OCI-M2 (cell line): ENCODE measurements around the gene CACNA2D3.

ENCODE experiments used
- DNase-seq: peaks from one replicate; lab custom pipeline; 2025; ENCODE audit not compliant: unreplicated experiment; lab: John Stamatoyannopoulos, UW

The CACNA2D3 gene

DNA sequence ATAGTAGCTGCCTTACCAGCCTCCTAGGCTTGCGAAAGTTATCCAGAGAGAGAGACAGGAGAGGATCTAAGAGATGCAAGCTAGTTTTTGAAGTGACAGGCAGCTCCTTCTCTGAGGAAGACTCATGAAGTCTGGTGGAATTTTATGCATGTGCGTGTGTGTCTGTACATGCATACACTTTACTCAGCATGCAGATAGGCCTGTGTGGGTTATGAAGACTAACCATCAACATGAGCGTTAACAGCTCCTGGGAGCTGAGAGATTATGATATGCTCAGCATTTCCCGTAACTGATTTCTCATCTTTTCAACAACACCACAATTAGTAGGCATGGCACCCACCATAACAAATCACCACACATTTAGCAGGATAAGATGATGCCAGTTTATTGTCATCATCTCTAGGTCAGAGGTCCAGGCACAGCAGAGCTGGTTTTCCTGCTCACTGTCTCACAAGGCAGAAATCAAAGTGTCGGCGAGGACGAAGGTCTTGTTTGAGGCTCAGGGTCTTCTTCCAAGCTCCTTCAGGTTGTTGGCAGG, 239.5 kb downstream of the CACNA2D3 start:
- DNase-seq = no peak

DNA sequence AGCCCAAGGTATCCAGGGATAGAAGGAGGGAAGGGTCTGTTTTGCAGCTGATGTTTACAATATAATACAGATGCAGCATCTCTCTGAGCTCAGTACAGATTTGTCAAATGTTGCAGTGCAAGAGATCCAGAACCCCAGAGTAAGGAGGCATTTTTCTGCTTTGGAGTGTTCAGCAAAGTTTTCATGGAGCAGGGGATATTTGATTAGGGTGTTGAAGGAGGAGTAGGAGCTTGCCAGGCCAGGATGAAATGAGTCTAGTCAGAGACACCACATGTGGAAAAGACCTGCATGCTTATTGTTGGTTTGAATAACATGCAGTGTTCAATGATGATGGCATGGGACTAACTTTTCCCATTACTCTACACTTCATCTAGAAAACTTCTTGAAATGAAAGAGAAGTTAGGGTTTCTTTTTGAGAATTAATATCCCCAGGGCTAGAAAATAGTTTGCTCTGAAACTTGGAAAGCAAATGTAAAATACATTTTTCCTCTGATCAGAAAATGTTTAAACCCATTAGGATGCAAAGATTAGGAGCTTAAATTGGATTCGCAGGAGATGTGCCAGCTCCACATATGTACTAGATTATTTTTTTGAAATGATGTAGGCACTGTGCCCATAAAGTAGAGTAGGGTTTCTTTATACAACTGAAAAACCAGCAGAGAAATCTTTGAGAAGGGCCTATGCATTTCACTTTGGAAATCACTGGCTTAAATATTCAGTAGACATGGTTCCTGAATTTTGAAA, 243.8 kb downstream of the CACNA2D3 start:
- no peak for DNase-seq

DNA sequence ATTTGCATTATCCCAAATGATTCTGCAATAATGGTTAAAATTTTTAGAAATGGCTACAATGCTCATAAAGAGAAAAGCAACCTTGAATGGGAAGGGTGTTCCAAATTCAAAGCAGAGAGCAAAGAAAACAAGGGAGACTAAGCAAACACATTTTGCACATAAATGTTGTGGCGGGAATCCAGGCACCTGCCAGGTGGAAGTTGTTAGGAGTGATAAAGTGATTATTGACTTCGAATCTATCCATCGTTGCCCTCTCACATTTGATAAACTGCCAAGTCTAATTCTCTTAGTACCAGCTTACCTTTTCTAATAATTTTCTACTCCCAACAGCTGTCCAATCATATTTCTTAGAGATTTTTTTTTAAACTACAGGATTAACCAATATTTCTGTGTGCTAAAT, 244.5 kb downstream of the CACNA2D3 start:
- DNase-seq = no peak

DNA sequence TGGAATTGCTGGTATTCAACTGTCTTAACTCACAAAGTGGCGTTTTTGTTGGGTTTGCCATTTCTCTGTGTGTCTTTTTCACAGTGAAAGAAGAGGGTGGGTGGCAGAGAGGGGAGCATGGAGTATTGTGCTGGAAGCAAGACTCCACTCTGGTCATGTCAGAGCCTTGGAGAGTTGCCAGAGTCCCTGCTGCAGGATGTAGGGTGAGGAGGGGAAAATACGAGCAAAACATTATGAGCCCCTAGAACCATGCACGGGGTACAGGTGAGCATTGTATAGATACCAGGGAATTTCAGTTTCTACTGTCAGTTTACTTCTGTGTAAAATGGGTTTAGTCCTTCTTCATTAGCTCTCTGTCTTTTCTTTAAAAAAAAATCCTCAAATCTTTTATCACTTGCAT, 249.9 kb downstream of the CACNA2D3 start:
- DNase-seq = no peak

DNA sequence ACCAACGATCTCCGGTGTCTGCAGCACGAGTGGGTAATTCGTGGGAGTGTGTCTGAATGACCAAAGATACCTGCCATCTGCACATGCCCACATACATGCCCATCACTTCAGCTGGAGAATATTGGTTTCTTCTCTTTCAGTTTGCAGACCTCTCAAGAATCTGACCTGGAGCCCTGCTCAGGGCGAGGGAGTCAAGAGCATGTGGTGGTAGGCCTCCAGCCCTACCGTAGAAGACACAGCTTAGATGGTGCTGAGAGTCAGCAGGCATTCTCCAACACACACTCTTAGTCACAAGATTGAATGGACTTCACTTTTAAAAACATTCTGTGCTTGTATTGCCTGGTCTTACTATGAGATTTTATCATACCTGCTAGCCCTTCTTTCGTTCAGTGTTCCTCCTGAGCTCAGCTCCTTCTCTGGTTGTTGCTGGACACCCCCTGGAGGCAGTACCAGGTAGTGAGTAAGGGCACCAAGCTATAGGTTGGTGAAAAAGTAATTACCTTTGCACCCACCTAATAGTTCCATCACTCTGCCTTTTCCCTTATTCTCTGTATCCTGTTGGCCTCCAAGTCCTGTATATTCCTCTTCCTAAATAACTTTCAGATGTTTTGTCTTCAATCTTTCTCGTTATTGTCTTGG, 252.0 kb downstream of the CACNA2D3 start:
- no peak for DNase-seq

DNA sequence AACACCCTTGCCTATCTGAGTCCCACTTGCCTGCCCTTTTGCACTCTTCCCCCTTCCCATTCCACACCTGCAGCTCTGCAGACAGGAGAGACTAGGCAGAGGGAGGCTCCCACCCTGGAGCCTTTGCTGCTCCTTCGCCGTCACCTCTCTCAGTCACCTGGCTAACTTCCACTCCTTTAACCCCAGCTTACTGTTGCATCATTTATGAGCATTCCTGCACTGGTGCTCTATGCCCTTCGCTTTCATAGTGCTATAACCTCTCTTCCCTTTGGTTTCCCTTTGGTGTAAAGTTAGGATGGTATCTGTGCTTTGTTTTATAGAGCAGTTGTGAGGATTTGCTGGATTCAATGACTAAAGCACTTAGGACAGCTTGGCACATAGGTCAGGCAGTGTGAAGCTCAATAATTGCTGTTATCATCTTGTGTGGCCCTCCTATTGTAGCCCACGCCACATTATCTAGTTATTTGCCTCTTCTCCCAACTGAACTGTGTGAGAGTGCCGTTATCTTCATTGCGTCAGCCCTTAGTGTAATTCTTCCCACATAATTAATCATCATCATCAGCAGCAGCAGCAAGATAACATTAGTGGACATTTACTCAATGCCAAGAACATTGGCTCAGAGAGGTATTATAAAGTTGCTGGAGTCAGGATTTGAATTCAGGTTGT, 253.9 kb downstream of the CACNA2D3 start:
- DNase-seq = no peak

DNA sequence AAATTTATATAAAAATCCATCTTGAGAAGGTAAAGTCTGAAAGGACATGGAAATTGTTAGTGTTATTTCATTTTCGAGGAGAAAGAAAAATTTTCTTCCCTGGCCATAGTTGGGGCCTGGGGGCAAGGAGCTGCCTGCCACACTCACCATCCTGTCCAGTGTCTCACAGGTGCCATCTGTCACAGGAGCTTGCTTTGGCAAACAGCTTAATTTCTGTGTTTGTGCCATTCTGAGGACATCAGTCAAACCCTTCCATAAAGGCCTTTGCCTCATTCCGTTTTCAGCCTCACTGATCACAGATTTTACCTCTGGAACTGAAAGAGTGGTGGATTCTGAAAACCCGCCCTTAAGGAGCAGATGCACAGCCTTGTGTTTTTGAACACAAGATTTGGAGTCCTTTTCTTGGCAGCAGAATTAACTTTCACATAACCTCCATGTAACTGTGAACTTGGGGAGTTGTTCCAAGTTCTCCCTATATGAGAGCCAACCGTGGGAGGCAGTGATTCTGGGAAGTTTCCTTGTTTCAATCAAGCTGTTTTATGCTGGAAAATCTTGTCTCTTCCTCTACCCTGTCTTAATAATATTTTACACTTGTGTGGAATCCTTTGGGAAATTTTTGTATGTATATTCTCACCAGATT, 254.7 kb downstream of the CACNA2D3 start:
- DNase-seq = no peak

DNA sequence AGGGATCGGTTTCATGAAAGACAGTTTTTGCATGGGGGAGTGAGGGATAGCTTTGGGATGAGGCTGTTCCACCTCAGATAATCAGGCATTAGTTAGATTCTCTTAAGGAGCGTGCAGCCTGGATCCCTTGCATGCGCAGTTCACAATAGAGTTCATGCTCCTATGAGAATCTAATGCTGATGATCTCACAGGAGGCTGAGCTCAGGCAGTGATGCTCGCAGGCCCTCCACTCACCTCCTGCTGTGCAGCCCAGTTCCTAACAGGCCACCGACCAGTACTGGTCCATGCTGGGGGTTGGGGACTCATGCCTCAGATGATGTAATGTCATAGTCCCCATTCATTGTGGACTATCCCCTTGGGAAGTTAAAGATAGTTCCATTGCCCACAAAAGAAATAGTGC, 255.8 kb downstream of the CACNA2D3 start:
- DNase-seq = no peak

DNA sequence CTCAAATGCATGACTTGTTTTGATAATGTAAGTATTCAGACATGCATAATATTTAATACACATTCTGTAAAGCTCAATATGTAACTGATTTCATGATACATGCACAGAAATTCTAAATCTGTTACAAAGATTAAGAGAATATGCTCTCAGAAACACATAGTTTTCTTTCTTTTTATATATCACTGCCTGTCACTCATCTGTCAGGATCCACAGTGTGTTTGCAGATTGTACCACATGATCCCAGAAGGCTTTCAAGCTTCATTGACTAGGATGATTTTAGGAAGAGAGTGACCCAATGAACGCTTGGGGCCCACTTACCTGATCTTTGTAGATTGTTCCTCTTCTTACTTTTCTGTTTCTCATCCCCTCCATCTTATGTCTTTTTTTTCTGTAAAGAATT, 261.9 kb downstream of the CACNA2D3 start:
- DNase-seq = no peak

DNA sequence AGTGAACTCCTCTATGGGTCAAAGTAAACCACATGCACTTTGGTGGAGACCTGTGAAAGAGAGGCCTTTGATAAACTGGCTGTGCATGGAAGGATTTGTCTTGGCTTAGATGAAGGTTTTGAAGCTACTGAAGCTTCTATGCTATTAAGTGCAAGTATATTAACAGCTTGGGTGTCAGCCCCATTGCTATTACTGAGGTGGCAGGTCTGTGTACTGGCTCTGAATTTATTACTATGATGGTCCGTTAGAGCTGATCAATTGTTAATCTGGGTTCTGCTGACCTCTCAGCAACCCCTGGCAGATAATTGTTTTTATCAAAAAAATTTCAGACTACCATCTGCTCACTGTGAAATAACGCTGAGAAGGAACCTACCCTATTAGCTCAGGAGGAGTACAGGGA, 268.2 kb downstream of the CACNA2D3 start:
- no peak for DNase-seq

DNA sequence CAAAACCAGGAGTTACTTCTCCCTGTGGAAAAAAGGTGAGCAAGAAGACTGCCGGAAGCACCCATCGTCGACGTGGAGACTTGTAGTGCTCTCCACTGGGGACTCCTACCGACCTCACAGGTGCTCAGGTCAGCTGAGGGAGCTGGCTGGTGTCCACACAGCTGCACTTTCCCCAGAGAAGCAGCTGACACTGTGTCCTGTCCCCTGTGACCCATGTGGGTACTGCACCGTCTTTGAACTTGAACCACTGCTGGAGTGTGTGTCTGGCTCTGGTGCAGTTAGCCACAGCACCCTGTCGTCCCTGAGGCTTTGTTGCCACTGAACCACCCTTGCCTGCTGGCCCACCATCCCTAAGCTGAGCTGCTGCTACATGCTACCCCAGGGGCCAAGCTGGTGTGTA, 270.8 kb downstream of the CACNA2D3 start:
- no peak for DNase-seq

DNA sequence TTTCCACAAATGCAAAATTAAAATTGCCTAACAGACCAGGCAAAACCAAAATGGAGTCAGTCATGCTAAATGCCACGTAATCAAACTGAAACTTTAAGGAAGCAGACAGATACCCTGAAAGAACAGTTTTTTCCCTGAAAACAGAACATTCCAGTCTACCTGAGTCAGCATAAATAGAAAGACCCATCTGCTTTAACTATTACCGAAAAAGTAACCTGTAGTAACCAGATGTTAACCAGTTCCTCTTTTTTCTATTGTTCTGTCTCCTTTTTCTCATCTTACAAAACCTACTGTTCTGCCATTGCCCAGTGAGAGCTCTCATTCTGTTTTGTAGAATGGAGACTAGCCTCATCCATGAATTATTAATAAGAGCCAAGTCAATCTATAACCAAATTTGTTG, 286.0 kb downstream of the CACNA2D3 start:
- DNase-seq = no peak

DNA sequence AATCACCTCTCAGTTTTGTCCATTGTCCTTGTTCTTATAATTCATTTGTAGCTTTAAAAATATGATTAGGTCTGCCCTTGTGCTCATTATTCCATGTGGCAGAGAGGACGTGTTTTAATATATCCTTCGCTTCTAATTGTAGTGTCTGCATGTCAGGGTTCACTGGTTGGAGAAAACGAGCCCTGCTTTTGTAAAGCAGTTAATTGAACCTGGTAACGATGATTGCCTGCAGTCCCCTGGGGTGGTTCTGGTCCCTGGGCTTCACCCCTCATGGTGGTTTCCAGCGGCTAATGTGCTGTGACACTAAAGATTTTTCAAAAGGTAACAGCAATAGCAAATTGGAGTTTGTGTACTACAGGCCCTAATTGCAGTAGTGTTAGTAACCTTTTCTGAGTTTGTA, 299.6 kb downstream of the CACNA2D3 start:
- no peak for DNase-seq

DNA sequence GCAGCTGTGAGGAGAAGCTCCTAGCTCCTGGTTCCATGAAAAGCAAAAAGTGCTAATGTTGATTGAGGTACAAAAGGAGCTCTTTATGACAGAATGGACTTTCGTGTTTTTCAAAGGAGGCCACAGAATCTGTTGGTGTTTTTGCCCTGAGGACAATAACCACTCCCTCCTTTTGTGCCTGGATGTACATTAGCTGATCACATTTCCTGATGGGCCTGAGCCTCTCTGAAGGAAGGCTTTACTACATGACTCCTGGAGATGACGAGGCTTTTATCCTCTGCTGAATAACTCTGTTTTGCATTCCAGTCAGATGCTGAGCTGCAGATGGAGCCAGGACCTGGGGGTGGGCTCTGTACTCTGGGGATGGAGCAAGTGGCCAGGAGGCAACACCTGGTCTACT, 301.9 kb downstream of the CACNA2D3 start:
- DNase-seq = no peak

DNA sequence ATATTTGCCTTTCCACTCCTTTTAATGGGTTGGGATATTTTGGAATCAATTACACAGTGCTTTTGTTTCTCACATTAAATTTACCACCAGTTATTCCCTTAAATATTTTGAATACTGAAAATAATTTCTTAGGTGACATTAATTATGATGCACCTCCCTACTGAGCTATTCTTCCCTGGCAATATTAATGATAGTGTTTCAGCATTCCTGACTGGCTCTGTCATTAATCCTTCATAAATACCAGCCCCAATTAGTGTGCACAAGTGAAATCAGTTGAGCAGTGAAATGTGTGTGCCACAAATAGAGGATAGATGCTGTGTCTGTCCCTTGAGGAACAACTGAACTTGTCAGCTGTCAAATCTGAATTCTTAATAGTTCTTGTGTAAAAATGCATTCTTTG, 304.0 kb downstream of the CACNA2D3 start:
- DNase-seq = no peak

DNA sequence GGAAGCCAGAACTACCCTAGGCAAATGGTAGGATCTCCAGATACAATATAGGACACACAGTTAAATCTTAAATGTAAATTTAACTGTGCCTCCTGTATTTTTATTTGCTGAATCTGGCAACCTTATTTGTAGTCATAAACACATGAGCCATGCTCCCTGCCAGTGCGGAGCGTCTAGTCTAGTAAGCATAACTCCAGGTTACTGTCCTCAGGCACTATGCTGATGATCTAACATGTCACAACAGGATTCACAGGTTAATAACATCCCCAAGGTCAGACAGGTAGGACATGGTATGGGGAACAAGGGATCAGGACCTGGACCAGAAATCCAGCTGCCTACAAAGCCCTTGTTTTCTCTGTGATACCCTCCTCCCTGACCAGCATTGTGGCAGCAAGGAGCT, 305.1 kb downstream of the CACNA2D3 start:
- DNase-seq = no peak

DNA sequence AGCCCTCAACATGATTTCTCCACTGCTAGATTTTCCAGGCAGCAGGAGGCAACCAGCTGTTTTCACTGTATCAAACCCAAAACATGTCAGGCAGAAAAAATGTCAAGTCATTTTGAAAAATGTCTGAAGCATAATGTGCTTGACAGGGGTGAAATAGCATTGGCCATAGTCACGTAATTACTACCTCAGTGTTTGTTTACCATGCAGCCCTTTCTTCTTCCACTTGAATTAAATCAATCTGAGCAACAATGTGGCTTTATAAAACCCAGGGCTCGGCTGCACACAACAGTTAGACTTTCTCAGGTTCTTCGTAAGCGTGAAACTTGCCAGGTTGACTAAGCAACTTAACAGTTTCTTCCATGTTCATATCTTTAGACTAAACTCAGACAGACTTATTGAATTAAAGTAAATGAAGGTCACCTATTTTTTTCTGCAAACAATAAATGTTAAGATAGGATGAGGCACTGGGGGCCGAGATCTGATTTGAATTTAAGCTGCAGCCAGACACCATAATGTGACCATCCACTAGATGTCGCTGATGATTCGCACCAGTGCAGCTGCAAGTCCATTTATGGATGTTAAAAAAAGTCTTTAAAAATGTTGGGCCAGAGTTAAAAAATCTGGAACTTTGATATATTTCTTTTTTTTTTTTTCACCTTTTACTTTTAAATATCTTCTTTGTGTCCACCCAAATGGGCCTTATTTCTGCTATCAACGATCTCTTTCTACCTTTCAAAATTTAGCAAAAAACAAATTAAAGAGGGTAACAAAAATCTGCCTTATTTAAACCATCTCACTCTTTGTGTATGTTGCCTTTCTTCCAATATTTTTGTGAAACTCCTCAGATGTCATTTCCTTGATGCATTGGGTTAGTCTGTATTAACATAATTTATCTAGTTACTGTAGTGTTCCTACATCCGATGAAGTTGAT, 305.9 kb downstream of the CACNA2D3 start:
- DNase-seq = no peak

DNA sequence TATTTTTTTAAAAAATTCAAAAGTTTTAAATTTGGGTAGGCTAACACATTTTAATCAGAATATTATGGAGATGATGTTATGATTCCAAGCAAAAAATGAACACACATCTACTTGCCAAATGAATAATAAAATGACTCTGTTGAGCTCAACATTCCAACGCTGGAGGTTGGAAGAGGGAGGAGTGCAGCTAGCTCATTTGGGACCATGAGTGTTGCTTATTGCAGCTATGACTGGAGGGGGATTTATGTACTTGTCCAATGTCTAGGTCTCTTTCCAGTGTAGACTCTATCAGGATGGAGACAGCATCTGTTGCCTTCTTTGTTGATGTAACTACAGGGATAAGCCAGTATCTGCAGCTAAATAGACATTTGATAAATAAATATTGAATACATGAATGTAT, 310.6 kb downstream of the CACNA2D3 start:
- no peak for DNase-seq

DNA sequence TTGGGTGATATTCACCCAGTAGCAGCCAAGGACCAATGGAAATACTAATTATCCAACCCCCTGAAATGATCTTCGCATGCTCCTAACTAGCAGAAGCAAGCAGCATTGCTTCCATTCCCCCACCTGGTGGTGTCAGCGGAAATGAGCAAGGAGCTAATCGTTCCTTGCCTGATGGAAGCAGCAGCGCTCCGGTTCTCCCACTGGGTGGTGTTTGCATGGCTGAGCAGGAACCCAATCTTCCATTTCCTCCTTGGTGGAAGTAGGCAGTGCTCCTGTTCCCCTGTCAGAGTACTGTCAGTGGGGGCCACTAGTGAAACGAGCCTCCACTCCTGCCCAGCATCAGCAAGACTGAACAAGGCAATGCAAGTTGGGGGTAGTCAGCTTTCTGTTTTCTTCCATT, 311.5 kb downstream of the CACNA2D3 start:
- no peak for DNase-seq

DNA sequence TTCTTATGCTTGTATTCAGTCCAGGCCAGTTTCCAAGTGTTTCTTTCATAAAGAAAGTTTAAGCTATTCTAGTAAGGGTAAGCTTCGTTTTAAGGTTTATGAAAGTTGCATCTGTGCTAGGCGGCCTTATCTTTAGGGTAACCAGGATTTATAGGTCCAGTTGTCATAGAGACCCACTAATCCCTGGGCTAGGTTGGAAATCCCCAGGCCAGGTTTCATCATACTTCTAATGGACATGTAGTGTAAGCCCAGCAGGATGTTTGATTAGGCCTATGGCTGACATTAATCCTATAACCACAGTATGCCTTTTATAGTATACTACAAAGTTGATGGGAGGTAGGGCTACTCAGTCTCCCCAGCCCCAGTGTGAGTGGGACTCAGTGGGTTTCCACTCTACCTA, 312.4 kb downstream of the CACNA2D3 start:
- no peak for DNase-seq

DNA sequence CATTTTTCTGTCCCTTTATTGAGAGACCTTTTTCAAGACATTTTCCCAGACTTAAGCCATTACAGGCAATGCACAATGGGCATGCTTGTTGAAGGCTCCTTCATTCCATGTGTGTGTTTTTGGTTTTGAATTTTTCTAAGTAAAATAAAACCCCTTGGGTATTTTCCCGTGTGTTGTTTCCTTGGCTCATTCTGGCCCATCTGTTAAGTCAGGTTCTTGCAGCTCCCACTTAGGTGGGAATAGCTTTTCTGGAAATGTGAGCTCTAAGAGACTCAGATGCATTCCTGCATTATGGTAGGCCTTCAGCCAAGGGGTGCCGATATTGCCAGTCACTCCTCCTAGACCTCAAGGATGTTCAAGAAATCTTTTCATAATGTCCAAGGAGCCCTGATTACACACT, 314.9 kb downstream of the CACNA2D3 start:
- DNase-seq = no peak
